ENCODE results near the gene GIGYF2.

GRCh38 chr2:232892221-232892620 is 195.1 kb downstream of the GIGYF2 start:
- TF ChIP-seq EP300 (IDR thresholded peaks at IDR 0.05; ENCODE audit: borderline replicate concordance) (no peak), RAD21 (IDR thresholded peaks at IDR 0.05; ENCODE audit: low read depth) (no peak), REST (IDR thresholded peaks at IDR 0.05; ENCODE audit: low read depth) (no peak), CREB1 (IDR thresholded peaks at IDR 0.05; ENCODE audit: low read depth) (no peak), TAF1 (IDR thresholded peaks at IDR 0.05; ENCODE audit: low read depth) (no peak), ZBTB7A (IDR thresholded peaks at IDR 0.05; ENCODE audit: low read depth) (no peak), USF1 (IDR thresholded peaks at IDR 0.05) (no peak), MAX (IDR thresholded peaks at IDR 0.05) (no peak), CEBPB (IDR thresholded peaks at IDR 0.05) (no peak), FOXM1 (IDR thresholded peaks at IDR 0.05; ENCODE audit: borderline replicate concordance, low read depth) (no peak), NFIC (IDR thresholded peaks at IDR 0.05) (no peak), YY1 (IDR thresholded peaks at IDR 0.05; ENCODE audit: low read depth) (no peak), TCF12 (IDR thresholded peaks at IDR 0.05; ENCODE audit: low read depth) (no peak)

All from Ishikawa (cell line).